CD4-positive, alpha-beta T cell treated with Interferon gamma for 1 hour (primary cell): ENCODE results near the gene PFKP.

ENCODE experiments used
- DNase-seq: peaks from one replicate; pipeline ENCODE4 v3.0.0-alpha.2; 2020

The PFKP gene

DNA sequence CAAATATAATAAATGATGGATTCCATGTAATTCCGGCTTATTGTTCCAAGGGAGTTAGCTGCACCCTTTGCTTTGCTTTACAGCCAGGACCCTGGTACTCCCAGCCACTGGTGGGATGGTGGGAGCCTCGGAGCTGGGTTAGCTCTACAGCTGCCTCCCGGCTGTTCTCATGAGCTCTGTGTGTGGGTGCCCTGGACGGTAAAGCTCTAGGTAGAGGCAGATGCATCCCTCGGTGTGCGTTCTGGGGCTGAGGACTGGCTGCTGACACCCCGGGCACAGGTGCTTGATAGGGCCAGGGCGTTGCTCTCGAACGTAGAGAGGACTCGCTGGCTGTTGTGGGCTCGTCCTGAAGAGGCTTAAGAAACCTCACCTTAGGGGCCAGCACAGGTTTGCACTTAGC is 50.1 kb downstream of the PFKP start:
- no peak for DNase-seq

DNA sequence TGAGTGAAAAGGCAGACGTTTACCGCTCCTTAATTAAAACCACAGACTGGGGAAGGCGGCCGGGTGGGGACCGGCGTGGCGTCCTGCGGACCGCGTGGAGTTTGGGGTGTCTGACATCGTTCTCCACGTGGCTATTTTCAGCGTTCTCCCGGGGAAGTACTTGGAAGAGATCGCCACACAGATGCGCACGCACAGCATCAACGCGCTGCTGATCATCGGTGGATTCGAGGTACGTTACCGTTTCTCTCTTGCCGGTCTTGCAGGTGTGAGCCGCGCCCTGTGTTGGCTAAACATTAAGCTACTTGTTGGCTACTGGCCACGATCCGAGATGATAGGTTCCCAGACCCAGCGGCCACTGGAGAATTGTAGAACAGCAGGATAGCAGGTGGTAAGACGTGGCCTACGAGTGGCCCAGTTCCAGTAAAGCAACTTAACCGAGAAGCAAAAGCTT is 51.3 kb downstream of the PFKP start:
- DNase-seq, result no peak

DNA sequence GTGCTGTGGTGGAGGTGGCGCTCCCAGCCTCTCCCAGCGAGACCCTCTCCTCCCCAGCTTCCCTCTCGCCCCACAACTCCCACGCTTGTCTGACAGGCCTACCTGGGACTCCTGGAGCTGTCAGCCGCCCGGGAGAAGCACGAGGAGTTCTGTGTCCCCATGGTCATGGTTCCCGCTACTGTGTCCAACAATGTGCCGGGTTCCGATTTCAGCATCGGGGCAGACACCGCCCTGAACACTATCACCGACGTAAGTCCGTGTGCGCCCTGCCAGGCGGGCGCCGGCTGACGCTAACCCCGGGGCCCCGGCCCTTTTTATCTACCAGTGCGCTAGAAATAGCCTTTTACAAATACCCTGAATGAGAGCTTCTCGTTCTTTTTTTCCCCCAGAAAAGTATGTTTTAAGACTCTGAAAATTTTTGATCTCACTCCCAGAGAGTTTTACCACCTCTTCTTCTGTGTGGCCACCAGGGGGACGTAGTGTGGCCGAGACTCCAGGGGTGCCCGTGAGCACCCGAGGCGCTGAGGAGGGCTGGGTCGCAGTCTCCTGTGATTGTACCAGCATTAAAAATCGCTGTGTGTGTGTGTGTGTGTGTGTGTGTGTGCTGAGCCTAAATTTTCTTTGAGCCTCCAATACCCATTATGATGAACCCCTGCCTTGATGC is 52.6 kb downstream of the PFKP start:
- DNase-seq, result no peak

DNA sequence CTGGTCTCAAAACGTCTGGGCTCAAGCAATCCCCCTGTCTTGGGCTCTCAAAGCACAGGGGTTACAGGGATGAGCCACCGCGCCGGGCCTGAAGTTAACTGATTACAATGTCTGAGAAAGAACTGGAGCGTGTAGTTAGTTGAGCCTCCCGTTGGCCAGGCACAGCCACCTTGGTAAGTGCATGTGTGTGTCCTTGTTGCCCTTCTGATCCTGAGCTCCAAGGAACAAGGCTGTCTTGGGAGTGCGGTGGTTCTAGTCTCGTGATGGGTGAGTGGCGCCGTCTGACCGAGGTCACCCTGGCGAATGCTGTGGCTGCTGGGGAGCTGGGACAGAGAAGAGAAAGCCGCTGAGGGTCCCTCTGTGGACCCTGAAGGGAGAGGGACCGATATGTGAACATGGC is 54.7 kb downstream of the PFKP start:
- DNase-seq, result no peak

DNA sequence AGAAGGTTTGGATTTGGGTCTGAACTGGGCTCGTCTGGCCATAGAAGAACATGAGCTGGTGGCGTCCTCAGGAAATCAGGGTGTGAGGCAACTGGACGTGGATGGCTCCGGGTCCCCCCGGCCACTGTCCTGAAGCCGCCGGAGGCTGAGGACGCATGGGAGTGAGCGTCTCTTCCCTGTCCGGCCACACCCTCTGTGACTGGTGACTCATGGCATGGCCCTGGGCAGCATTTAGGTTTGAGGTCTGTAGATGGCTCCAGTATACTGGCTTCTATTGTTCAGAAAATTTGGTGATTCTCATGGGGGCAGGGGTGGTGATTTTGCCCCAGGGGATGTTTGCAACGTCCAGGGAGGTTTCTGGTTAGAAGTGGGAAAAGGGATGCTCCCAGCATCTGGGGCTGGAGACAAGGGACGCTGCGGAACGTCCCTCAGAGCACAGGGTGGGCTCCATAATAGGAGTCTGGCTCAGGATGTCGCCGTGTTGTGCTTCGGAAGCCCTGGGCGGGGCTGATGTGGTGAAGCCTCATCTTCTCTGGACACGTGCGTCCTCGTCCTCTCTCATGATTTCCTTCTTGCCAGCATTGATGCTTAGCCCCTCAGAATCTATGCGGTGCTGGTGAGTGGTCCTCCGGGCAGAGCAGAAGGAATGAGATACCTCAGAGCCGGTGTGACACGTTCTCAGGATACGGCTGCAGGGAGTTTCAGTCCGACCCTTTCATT is 55.3 kb downstream of the PFKP start:
- DNase-seq, result no peak

DNA sequence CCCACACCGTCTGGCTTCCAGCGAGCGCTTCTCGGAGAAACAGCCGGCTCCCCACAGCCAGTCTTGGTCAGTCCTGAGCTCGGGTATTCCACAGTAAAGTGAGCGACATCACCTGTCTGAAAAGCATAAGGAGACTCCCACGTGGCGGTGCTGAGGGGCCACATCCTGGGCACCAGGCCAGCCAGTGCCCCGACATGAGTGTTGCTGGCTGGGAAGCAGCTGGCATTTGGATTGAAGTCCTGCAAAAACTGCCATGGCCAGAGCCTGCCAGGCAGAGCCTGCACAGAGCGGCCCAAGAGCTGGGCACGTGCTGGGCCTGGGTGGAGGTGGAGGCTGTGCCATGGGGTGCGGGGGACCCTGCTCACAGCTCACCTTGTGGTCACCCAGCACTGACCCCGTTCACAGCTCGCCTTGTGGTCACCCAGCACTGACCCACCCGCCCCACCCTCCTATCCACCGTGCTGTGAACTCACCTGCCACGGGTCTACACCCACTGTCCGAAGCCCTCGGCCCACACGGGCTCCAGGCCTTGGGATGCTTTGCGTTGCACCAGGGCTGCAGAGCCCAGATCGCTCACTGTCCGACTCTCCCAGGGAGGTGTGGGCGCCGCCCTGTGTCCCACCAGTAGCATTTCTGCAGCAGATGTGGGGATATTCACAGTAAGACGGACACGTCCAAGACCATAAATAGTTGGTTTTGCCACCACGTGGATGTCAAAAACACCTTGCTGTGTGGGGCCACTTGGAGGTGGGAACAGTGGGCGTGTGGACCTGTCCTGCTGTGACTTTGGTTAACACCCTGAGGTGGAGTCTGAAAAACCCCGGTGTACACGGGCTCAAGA is 56.4 kb downstream of the PFKP start:
- no peak for DNase-seq

DNA sequence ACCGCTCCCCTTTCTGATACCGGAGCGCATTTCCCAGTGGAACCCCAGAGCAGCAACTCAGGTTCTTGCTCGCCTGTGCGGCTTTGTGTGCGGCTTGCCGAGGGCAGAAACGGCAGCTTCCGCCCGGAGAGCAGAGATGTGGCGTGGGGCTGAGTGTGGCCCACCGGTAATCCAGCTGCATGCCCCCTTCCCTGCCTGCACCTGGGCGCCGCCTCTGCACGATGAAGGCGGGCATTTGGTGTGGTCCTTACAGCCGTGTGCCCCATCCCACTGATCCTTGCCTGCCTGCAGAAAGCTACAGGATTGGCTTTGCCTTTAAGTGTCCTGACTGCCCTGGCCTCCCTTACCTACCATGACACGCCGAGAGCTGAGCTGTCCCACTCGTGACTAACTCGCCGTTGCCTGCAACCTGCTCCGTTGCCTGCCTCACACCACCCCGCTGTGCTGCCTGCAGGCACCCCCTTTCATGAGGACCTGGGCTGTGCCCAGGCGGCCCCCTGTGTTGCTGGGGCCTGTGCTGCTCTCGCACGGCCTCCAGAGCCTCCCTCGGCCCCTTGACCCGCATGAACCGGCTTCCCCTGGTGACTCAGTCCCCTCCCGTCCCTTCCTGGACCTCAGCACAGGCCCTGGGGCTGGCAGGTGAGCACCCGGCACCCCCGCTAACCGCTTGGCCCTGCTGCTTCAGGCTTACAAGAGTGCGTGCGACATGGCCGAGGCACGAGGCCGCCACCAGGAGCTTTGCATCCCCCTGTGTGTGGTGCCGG is 57.2 kb downstream of the PFKP start:
- DNase-seq, result no peak

DNA sequence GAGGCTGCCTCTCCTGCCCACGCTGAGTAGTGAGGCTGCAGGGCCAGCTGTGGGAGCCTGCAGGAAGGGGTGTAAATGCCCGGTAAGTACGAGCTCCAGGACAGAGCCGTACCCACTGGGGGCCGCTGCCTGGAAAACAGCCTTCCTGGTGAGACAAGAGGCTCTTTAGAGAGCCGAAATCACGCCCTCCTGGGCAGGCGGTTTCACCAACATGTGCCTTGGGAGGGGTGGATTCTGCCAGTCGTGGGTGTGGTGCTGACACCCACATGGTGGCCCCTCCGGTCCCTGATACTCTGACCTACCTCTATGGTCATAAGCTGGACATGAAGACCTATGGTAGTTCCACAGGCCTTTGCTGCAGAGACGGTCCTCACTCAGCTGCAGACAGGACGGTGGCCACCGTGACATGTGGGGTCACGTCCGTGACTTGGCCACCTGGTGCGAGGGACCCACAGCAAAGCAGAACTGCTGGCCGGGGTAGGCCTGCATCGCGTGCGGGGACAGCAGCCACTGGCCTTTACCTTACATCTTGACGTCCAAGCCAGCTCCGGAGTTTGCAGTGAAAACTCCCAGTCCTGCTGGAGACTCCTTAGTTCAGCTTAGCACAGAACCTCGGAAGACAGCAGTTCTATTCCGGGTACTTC is 58.3 kb downstream of the PFKP start:
- DNase-seq, result no peak

DNA sequence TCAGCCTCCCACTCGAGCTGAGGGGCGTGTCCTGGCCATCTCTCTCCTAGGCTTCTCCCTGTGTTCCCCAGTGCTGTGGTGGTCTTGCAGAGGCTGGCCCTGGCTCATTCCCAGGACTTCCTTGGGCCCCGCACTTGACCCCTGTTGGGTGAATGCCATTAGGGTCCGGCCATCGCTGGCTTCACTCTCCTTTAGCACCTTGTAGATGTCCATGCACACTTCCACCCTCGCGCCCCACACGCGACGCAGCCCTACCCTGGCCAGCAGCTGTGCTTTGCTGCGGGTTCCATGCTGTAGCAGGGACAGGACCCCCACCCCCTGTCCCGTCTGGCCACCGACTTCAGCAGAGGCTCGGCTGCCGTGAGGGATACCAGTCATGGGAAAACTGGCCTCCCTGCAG is 58.9 kb downstream of the PFKP start:
- no peak for DNase-seq

DNA sequence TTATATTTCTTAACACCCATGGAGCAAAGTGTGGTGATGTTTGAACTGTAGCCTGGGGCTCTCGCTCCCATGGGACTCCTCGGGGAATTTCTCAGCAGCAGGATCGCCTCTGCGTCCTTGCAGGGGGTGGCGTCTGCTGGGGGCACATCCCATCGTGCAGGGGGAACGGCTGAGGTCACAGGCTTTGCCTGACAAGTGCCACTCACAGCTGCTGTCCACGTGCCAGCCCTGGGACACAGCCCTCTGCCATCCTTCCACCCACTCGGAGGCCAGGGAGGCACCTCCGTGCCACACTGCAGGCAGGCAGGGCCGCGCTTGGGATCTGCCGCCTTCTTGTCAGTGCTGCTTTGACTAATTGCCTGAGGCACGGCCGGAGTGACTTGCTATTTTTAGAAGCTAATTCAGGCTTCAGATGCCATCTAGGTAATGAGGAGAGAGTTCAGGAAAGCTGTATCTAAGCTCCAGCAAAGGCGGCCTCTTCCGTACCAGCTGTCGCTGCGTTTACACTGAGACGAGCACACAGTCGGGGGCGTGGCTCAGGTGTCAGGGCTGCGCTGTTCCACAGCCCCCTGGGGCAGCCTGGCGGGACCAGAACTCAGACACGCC is 59.5 kb downstream of the PFKP start:
- no peak for DNase-seq

DNA sequence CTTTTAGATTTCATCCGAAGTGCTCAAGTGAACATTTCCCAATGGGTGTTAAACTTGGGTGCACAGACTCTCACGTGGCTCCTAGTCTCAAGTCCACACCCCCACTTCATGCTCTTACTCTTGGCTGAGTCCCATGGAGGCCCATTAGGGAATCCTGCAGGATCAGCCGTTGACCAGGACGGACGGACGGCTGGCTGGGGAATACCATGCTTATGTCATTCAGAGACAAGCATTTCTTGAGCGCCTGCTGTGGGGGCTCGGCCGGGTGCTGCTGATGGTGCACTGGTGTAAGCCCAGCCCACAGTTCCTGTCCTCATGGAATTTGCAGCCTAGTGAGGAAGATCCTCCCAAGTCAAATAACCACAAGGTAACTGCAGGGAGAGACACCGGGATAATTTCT is 60.6 kb downstream of the PFKP start:
- no peak for DNase-seq

DNA sequence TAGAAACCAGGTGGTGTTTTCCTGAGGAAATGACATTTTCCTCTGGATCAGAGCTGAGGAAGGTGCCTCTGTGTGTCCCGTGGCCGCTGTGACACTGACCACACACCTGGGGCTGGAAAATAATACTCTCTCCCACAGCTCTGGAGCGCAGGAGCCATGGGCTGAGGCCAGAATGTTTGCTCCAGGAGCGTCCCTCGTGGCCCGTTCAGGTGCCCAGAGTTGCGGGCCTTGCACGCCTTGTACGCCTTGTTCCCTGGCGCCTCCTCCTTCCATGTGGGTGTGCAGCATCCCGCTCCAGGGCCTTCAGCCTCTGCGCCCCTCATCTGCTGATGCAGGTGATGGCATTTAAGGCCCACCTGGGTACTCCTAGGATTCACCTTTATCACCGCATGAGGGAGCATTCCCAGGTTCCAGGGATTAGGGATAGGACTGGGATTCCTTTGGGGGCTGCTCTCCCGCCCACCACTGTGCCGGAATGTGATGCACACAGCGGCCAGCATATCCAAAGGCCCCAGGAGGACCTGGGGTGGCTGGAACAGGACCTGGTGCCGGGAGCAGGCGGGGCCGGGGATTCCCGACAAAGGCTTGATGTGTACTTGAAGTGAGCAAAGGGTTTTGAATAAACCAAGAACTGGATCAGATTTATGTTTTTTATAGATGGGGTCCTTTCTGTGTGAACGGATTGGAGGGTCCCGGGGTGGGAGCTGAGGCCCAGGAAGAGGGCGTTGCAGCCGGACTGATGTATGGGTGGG is 61.2 kb downstream of the PFKP start:
- no peak for DNase-seq

DNA sequence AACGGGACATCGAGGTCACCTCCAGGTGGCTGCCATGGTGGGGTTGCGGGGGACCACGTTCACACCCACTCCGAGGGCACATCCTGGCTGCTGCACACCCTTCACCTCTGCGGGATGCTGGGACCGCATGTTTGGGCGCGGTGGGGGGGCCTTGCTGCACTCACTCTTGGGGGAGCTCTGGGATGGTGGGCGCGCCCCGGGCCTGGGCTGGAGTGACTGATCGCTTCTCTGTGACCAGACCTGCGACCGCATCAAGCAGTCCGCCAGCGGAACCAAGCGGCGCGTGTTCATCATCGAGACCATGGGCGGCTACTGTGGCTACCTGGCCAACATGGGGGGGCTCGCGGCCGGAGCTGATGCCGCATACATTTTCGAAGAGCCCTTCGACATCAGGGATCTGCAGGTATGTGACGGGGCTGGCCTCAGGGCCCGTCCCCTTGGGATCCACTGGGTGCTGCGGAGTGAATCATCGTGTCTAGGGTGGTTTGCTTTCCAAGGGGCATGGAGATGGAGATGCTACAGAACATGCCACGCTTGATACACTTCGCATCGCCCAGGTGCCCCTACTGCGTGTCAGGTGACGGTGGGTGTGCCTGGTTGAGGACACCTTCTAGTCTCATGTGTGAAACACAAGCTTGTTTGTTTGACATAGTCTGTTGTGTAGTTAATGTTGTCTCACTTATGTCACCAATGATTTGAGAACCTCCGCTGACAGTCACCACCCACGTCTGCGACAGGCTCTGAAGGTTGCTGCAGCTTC is 62.4 kb downstream of the PFKP start:
- no peak for DNase-seq

DNA sequence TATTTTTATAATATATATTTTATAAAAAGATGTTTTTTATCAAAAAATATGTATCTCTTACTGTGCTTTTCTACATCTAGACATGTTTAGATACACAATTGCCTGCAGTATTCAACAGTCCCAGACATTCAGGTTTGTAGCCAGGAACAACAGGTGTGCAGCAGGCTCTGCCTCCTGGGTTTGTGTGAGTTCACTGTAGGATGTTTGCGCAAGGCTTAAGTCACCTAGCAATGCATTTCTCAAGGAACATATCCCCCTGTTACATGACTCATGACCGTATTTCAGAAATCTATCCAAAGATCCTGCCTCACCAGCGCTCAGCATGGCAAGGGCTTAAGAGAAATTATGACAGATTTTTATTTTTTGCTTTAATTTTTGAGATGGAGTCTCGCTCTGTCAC is 63.8 kb downstream of the PFKP start:
- DNase-seq, result no peak

DNA sequence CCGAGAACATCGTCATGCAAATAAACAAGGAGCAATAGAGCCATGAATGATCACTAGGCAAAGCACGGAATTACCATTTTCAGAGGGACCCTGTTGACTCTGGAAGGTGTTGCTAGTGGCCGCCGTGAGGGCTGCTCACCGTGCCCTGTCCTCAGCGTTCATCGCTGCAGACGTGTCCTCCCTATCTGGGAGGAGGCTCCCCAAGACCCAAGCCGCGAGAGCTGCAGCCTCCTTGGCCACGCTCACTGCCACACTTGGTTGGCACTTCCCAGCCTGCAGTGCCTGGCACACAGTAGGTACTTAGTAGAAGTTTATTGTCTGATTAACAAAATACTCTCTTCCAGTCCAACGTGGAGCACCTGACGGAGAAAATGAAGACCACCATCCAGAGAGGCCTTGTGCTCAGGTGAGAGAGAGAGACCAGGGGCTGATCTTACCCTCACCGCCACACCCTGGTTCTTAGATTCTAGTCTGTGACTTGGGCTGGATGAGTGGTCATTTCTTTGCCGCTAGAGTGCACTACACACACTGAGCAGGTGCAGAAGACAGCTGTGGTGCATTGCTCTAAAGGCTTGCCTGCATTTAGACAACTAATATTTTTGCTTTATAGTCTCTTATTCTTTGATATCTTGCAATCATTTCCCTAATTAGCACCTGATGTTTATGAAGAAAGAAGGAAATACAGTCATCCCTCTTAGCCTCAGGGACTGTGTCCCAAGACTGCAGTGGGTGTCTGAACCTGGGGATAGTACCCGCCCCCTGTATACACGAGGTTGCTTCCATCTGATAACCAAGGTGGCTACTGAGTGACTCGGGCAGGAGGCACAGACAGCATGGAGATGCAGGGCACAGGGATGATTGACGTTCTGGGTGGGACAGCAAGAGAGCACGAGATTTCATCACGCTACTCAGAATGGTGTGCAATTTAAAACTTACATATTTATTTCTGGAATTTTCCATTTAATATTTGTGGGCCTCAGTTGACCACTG is 65.0 kb downstream of the PFKP start:
- DNase-seq, result no peak

DNA sequence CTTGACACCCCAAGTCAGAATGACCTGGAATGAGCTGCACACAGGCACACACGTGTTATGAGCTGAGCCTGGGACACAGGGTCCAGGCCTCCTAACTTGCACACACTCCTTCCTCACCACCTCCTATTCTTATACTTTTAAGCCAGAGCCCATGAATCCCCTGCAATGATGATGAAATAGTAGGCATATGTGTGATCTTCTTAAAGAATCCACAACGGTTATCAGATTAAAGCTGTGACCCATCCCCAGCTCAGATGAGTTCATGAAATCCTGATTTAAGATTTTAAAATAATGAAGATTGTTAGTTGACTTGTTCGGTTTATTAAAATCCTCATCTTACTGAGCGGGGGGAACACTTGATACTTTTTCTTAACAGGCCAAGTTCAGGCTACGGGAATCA is 66.6 kb downstream of the PFKP start:
- DNase-seq, result no peak

DNA sequence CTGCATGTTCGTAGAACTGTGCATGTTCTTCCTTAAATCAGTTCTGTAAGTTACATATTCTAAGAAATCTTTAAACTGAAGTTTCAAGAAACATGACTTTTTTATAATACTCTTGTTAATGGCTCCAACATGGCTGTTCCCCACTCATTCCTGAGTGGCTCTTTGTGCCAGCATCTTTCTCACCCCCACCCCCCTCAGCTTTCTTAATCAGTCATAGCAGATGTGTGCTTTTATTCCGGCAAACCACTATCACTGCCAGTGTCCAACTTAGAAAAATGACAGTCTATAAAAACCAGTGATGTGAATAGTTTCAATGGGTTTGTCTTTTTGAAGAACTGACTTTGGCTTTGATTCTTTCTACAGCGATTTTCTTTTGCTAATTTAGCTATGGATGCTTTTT is 67.7 kb downstream of the PFKP start:
- no peak for DNase-seq

DNA sequence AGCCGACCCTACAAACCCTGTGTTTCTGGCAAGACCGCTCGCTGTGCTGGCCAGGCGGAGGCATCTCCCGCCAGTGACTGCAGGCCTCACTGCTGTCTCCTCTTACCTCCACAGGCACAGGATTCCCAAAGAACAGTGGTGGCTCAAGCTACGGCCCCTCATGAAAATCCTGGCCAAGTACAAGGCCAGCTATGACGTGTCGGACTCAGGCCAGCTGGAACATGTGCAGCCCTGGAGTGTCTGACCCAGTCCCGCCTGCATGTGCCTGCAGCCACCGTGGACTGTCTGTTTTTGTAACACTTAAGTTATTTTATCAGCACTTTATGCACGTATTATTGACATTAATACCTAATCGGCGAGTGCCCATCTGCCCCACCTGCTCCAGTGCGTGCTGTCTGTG is 69.0 kb downstream of the PFKP start:
- DNase-seq, result no peak
